Stomach (tissue), 9 donors: Measurements from ENCODE around the gene RGS10. TPM values are rescaled to one million over a fixed set of nuclear protein-coding genes. Genes with fewer than 3 reads are reported as not detected.

Experiments
- DNase-seq, 2 donors: peaks; one replicate each; pipeline versions ENCODE4 v3.0.0 to v3.0.0-alpha.2; 2013 to 2019
- H3K27ac ChIP-seq, 5 donors: fragments of 200-600 bp in 4 of 5; sonication (generic) in 4 of 5; one replicate each; pipeline ENCODE4 v1.5.1; 2013 to 2019; ENCODE audit warnings: mild to moderate bottlenecking in 1 of 5, moderate library complexity in 1 of 5
- H3K27me3 ChIP-seq, 3 donors: fragments of 200-600 bp; sonication (generic); one replicate each; pipeline ENCODE4 v1.5.1; 2017 to 2019; ENCODE audit warnings: mixed run types in 1 of 3
- H3K36me3 ChIP-seq, 4 donors: fragments of 200-600 bp; sonication (generic); 1 replicate in 3 of 4; 2 replicates in 1 of 4; pipeline ENCODE4 v1.5.1; 2016 to 2019
- H3K4me1 ChIP-seq, 4 donors: fragments of 200-600 bp; sonication (generic); one replicate each; pipeline ENCODE4 v1.5.1; 2016 to 2019
- H3K4me3 ChIP-seq, 4 donors: fragments of 200-600 bp; sonication (generic) in 3 of 4; one replicate each; pipeline ENCODE4 v1.5.1; 2016 to 2019; ENCODE audit warnings: mild to moderate bottlenecking in 1 of 4
- H3K9me3 ChIP-seq, 4 donors: fragments of 200-600 bp; sonication (generic); one replicate each; pipeline ENCODE4 v1.5.1; 2016 to 2019
- CTCF ChIP-seq, 7 experiments: fragments of 450-650 bp in 4 of 7; fragments of 200-600 bp in 3 of 7; sonication (generic) in 3 of 7; IDR thresholded peaks; one replicate each; pipeline ENCODE4 v1.5.1; 2016 to 2019; ENCODE audit warnings: antibody characterized with exemption in 7 of 7, control low read depth in 2 of 7, mild to moderate bottlenecking in 1 of 7
- EP300 ChIP-seq: sonication (generic); formaldehyde crosslinking; IDR thresholded peaks from one replicate; pipeline ENCODE4 v1.6.1; 2017; ENCODE audit warnings: antibody characterized with exemption
- POLR2A ChIP-seq, 4 donors: fragments of 450-650 bp; IDR thresholded peaks; one replicate each; pipeline ENCODE4 v1.6.1; 2016; ENCODE audit warnings: antibody characterized with exemption in 4 of 4, control low read depth in 2 of 4, mild to moderate bottlenecking in 1 of 4, moderate library complexity in 1 of 4
- POLR2AphosphoS5 ChIP-seq, 3 donors: sonication (generic); formaldehyde crosslinking; IDR thresholded peaks; one replicate each; pipeline ENCODE4 v1.6.1; 2016; ENCODE audit warnings: antibody characterized with exemption in 3 of 3
- WGBS, 5 donors: extraction: QIAGEN DNeasy Blood & Tissue Kit in 3 of 5; methylation state at CpG; one replicate each; pipeline versions ENCODE4 v1.1.5 to v1.1.7; 2013 to 2018; 5-methylcytosine and 5-hydroxymethylcytosine counted together
- intact Hi-C: fragments of 100-400 bp; cut with DNase I; formaldehyde crosslinking; loops from one replicate; pipeline ENCODE4 v1.15.1; 2023; ENCODE audit warnings: low total_unique reads
- polyA plus RNA-seq, 3 donors: library from polyadenylated mRNA; stranded (reverse); fragments of 200-250 nt; gene quantifications; one replicate each; pipeline ENCODE4 v1.2.3, GENCODE V29; 2013
- total RNA-seq, 5 donors: library from RNA; depleted of rRNA; stranded (reverse); fragments of >200 nt; gene quantifications; one replicate each; pipeline versions ENCODE4 v1.1.0 to v1.2.3, GENCODE V29; 2014 to 2016
- donor health status: healthy with polysubstance abuse.
- donor health status: Bipolar disorder and iron deficiency.
- donor health status: healthy.

Gene RGS10
- total and polyA plus RNA-seq, 8 donors, result 12.3 to 177 (median 47.7) TPM; not detected in 1

- WGBS, 5 donors, result 84 to 98% (median 95%) methylated on average over 5 of the region's 5 CpGs
- Histone ChIP-seq H3K9me3 (no peaks in the 10 kb centered on the region), H3K36me3 (peaks cover 0 to 39% (median 22%) of the 10 kb centered on the region in 4 donors)
Observed at GRCh38 chr10:119507115-119507514, 35.4 kb downstream of the RGS10 start.

GRCh38 chr10:119505588-119506315 lies 36.8 kb downstream of the RGS10 start:
- 83 to 89% (median 85%) methylated on average over 20 to 21 of the region's 21 CpGs for WGBS, 5 donors
- TF ChIP-seq POLR2A (IDR thresholded peaks at IDR 0.05) (no peak), EP300 (no peak), POLR2AphosphoS5 (IDR thresholded peaks at IDR 0.05) (no peak), CTCF (IDR thresholded peaks at IDR 0.05) (no peak)
- Histone ChIP-seq H3K27ac (peak overlapping the region in 1 of 5 donors; percentile 2), H3K36me3 (peaks cover 0 to 27% (median 9%) of the 10 kb centered on the region in 4 donors), H3K27me3 (no peaks in the 10 kb centered on the region), H3K4me1 (peaks cover 3 to 33% (median 15%) of the 10 kb centered on the region in 4 donors), H3K4me3 (no peak overlapping the region), H3K9me3 (no peaks in the 10 kb centered on the region)
- no peak for DNase-seq
- intact Hi-C loops, result no loop called here

More at GRCh38 chr10:119507115-119507514, 35.4 kb downstream of the RGS10 start:
- H3K27me3 ChIP-seq, result no peaks in the 10 kb centered on the region
- H3K4me1 ChIP-seq, result peaks cover 3 to 28% (median 15%) of the 10 kb centered on the region in 4 donors
- no peak for TF ChIP-seq EP300
- no peak for TF ChIP-seq CTCF (IDR thresholded peaks at IDR 0.05)
- no peak for TF ChIP-seq POLR2AphosphoS5 (IDR thresholded peaks at IDR 0.05)
- no peak for TF ChIP-seq POLR2A (IDR thresholded peaks at IDR 0.05)
- no peak for DNase-seq
- intact Hi-C loops, result no loop called here
- no peak overlapping the region for H3K27ac ChIP-seq
- H3K4me3 ChIP-seq, result no peak overlapping the region

GRCh38 chr10:119505131-119505551 lies 37.4 kb downstream of the RGS10 start:
- intact Hi-C loops, result no loop called here
- no peaks in the 10 kb centered on the region for H3K9me3 ChIP-seq
- H3K27ac ChIP-seq, result peak overlapping the region in 1 of 5 donors; percentile 5
- no peak overlapping the region for H3K4me3 ChIP-seq
- WGBS, 5 donors, result 58 to 79% (median 75%) methylated on average over 11 to 12 of the region's 12 CpGs
- peaks cover 0 to 22% (median 9%) of the 10 kb centered on the region in 4 donors for H3K36me3 ChIP-seq
- DNase-seq, result peak in 1 of 2 donors; percentile 89
- TF ChIP-seq POLR2A (IDR thresholded peaks at IDR 0.05) (no peak), EP300 (no peak), POLR2AphosphoS5 (IDR thresholded peaks at IDR 0.05) (peak in 2 of 3 donors; percentile 8 to 13)
- peaks cover under 1 to 34% (median 14%) of the 10 kb centered on the region in 4 donors for H3K4me1 ChIP-seq
- no peaks in the 10 kb centered on the region for H3K27me3 ChIP-seq

- intact Hi-C loops, result no loop called here
- no peak for DNase-seq
- no peaks in the 10 kb centered on the region for H3K27me3 ChIP-seq
- no peaks in the 10 kb centered on the region for H3K9me3 ChIP-seq
- no peak overlapping the region for H3K4me3 ChIP-seq
- H3K4me1 ChIP-seq, result peaks cover under 1 to 34% (median 12%) of the 10 kb centered on the region in 4 donors
- H3K27ac ChIP-seq, result peak overlapping the region in 1 of 5 donors; percentile 5
- 90 to 92% (median 91%) methylated on average over 10 of the region's 10 CpGs for WGBS, 5 donors
- TF ChIP-seq POLR2A (IDR thresholded peaks at IDR 0.05) (no peak), POLR2AphosphoS5 (IDR thresholded peaks at IDR 0.05) (no peak)
- H3K36me3 ChIP-seq, result peaks cover 0 to 17% (median 9%) of the 10 kb centered on the region in 4 donors
Observed at GRCh38 chr10:119504651-119505050, 37.9 kb downstream of the RGS10 start.

GRCh38 chr10:119503821-119504220 lies 38.7 kb downstream of the RGS10 start:
- Histone ChIP-seq H3K27me3 (no peaks in the 10 kb centered on the region), H3K27ac (no peak overlapping the region), H3K36me3 (peaks cover 0 to 15% (median 8%) of the 10 kb centered on the region in 4 donors), H3K9me3 (no peaks in the 10 kb centered on the region), H3K4me3 (no peak overlapping the region), H3K4me1 (peaks cover 8 to 41% (median 19%) of the 10 kb centered on the region in 4 donors)
- DNase-seq, result no peak
- intact Hi-C loops, result no loop called here
- 91 to 95% (median 94%) methylated on average over 5 of the region's 5 CpGs for WGBS, 5 donors
- TF ChIP-seq CTCF (IDR thresholded peaks at IDR 0.05), result no peak
- TF ChIP-seq POLR2A (IDR thresholded peaks at IDR 0.05), result no peak
- no peak for TF ChIP-seq EP300
- no peak for TF ChIP-seq POLR2AphosphoS5 (IDR thresholded peaks at IDR 0.05)
